Motor neuron (in vitro differentiated cells): ENCODE results near the gene WFIKKN1. TPM values are rescaled to one million over a fixed set of nuclear protein-coding genes. Genes with fewer than 3 reads are reported as not detected.
"Not testable (repeated sequence)": the region's sequence is repeated elsewhere in the genome, so short reads cannot be mapped to it uniquely, and the experiment has no call there.

Source experiments
- ATAC-seq, 8 experiments: fragments of 200-7000 bp; cut with Tn5 transposase; replicated peaks in 6 of 8; 2 replicates each; pipeline ENCODE4 v1.8.0; 2021; ENCODE audit warnings: mild to moderate bottlenecking in 8 of 8, moderate library complexity in 8 of 8
- H3K27ac ChIP-seq, 2 donors: fragments of 250-450 bp; sonication (Bioruptor Pico); 2 replicates each; pipeline ENCODE4 v1.9.0; 2021; ENCODE audit warnings: antibody characterized with exemption in 2 of 2, mild to moderate bottlenecking in 2 of 2, moderate library complexity in 1 of 2
- H3K4me1 ChIP-seq, 2 donors: fragments of 250-450 bp; sonication (Bioruptor Pico); replicated peaks in 1 of 2; 2 replicates each; pipeline ENCODE4 v1.6.1; 2021; ENCODE audit warnings: antibody characterized with exemption in 2 of 2, mild to moderate bottlenecking in 2 of 2, moderate library complexity in 1 of 2
- H3K4me3 ChIP-seq, 5 donors: fragments of 250-450 bp; sonication (Bioruptor Pico); 2 replicates each; pipeline ENCODE4 v1.9.0; 2021; ENCODE audit warnings: antibody characterized with exemption in 5 of 5, mild to moderate bottlenecking in 5 of 5, moderate library complexity in 4 of 5
- WGBS, 10 experiments: fragments of 450-650 bp; shearing (Covaris generic); methylation state at CpG; one replicate each; pipeline ENCODE4 v1.0.0; 2022; 5-methylcytosine and 5-hydroxymethylcytosine counted together
- in situ Hi-C, 9 experiments: fragments of 400-800 bp; cut with MboI; loops; one replicate each; pipeline ENCODE4 v1.15.0; 2021; ENCODE audit warnings: low sequenced_read_pairs in 9 of 9, low pct_unique_long_range_greater_than_20kb in 2 of 9; ENCODE audit not compliant: unreplicated experiment in 9 of 9
- total RNA-seq, 8 experiments: library from RNA; unstranded; fragments of 300-600 nt; gene quantifications; 2 replicates each; pipeline versions ENCODE4 v1.2.3 to v1.2.4, GENCODE V29; 2022

Gene WFIKKN1
- total RNA-seq, 8 experiments from 2014 or later = 0.14 to 9.0 (median 0.54) TPM

GRCh38 chr16:590188-590814 is 40.5 kb upstream of the WFIKKN1 start:
- peak overlapping the region; percentile 69 to 96 (median 90) for H3K4me3 ChIP-seq
- peak overlapping the region; percentile 57 to 99 for H3K27ac ChIP-seq
- in situ Hi-C loops = no loop called here
- WGBS, 10 experiments = 0% methylated on average over 1 to 2 of the region's 71 CpGs; no CpG with 5 or more reads in 6 of the 10 experiments
- ATAC-seq = peak in 3 of 8 experiments; percentile 5 to 8 (median 8)
- peaks cover 12 to 14% of the 10 kb centered on the region in 2 donors for H3K4me1 ChIP-seq

GRCh38 chr16:590815-591200 is 40.0 kb upstream of the WFIKKN1 start:
- H3K27ac ChIP-seq = peak overlapping the region in 1 of 2 donors; percentile 99
- H3K4me1 ChIP-seq = peaks cover 12 to 14% of the 10 kb centered on the region in 2 donors

DNA sequence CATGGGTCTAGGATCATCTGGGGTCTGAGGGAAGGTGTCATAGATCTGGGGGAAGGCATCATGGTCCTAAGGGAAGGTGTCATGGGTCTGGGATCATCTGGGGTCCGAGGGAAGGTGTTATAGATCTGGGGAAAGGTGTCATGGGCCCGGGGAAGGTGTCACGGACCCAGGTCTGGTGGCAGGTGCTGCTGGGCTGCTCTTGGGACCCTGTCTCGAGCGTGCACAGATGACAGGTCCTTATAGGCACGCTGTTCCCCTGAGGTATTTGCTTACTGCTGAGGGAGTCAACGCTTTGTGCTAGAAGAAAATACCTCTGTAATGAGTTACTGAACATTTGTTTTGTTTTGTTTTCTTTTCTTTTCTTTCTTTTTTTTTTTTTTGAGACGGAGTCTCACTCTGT is 39.6 kb upstream of the WFIKKN1 start:
- 73 to 100% (median 90%) methylated on average over 1 to 6 of the region's 8 CpGs; no CpG with 5 or more reads in 4 of the 10 experiments for WGBS, 10 experiments
- in situ Hi-C loops = no loop called here
- Histone ChIP-seq H3K27ac (no peak overlapping the region), H3K4me1 (peaks cover 12 to 14% of the 10 kb centered on the region in 2 donors), H3K4me3 (peak overlapping the region in 4 of 5 donors; percentile 86 to 96 (median 92))
- no peak for ATAC-seq

More at GRCh38 chr16:590815-591200, 40.0 kb upstream of the WFIKKN1 start:
- WGBS, 10 experiments = 0 to 100% (median 43%) methylated on average over 1 to 8 of the region's 10 CpGs; no CpG with 5 or more reads in 4 of the 10 experiments
- ATAC-seq = no peak
- in situ Hi-C loops = no loop called here
- peak overlapping the region; percentile 69 to 96 (median 90) for H3K4me3 ChIP-seq

DNA sequence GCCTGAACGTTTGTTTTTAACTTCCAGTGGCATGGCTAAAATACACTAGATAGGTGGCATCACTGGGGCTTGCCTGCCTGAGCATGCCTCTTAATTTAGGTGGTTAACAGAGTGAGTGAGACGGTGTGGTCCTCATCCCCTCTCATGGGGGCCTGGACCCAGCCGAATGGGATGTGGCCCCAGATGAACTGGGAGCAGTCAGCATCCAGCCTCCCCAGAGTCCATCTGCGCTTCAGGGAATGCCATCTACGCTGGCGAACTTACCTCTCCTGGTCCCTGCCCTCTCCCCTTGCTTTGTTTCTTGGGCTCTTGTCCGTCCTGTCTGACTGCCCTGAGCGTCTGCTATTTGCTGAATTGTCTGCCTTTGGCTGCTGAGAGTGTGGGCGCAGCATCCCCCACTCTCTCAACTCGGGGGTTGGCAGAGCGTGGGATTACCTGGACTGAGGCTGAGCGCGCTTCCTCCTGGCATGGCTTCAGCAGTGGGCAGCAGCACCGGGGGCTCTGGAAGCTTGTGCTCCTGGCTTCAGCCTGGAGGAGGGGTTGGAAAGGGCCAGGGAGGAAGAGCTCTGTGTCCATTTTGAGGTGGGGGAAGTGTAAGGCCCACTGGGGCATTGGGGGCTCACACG is 38.8 kb upstream of the WFIKKN1 start:
- no peak for ATAC-seq
- Histone ChIP-seq H3K4me1 (peaks cover 12 to 14% of the 10 kb centered on the region in 2 donors), H3K27ac (no peak overlapping the region), H3K4me3 (no peak overlapping the region)
- WGBS, 10 experiments = 60 to 100% (median 93%) methylated on average over 3 to 8 of the region's 15 CpGs; no CpG with 5 or more reads in 6 of the 10 experiments
- in situ Hi-C loops = no loop called here

- 83 to 100% (median 96%) methylated on average over 2 to 11 of the region's 24 CpGs; no CpG with 5 or more reads in 5 of the 10 experiments for WGBS, 10 experiments
- in situ Hi-C loops = no loop called here
- Histone ChIP-seq H3K4me3 (no peak overlapping the region), H3K27ac (no peak overlapping the region), H3K4me1 (peaks cover 11% of the 10 kb centered on the region in 2 donors)
- no peak for ATAC-seq
Observed at GRCh38 chr16:592518-593306, 38.1 kb upstream of the WFIKKN1 start.

DNA sequence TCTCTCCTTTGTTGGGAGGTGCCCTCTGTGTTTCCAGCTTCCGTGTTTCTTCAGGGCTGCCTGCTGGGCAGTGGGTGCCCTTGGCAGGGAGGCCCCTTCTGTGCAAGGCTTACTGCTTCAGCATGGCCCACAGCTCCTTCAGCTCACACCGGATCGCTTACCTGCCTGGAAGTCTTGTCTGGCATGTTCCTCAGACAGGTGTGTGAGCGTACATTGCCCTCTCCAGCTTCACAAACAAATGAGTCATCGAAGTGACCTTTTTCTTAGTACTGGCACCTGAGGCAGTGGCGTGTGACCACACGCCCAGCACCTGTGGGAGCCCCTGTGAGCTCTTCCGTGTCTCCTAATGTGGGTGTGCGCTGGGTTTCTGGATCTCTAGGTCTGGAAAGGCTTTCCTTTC is 37.4 kb upstream of the WFIKKN1 start:
- no peak for ATAC-seq
- no peak overlapping the region for H3K4me3 ChIP-seq
- H3K4me1 ChIP-seq = peaks cover 5% of the 10 kb centered on the region in 2 donors
- no peak overlapping the region for H3K27ac ChIP-seq
- in situ Hi-C loops = no loop called here
- 87 to 100% (median 99%) methylated on average over 2 to 6 of the region's 9 CpGs; no CpG with 5 or more reads in 2 of the 10 experiments for WGBS, 10 experiments

GRCh38 chr16:593807-594206 is 37.0 kb upstream of the WFIKKN1 start:
- H3K4me3 ChIP-seq = no peak overlapping the region

GRCh38 chr16:595094-595528 is 35.7 kb upstream of the WFIKKN1 start:
- Histone ChIP-seq H3K27ac (no peak overlapping the region), H3K4me1 (peaks cover 5% of the 10 kb centered on the region in 2 donors), H3K4me3 (no peak overlapping the region)
- 50% methylated on average over 2 of the region's 18 CpGs; no CpG with 5 or more reads in 9 of the 10 experiments for WGBS, 10 experiments
- in situ Hi-C loops = no loop called here
- ATAC-seq = no peak

More at GRCh38 chr16:593807-594206, 37.0 kb upstream of the WFIKKN1 start:
- Histone ChIP-seq H3K4me1 (peaks cover 5% of the 10 kb centered on the region in 2 donors), H3K27ac (no peak overlapping the region)
- ATAC-seq = no peak
- WGBS, 10 experiments = 70 to 100% (median 90%) methylated on average over 1 to 5 of the region's 16 CpGs; no CpG with 5 or more reads in 4 of the 10 experiments
- in situ Hi-C loops = no loop called here

GRCh38 chr16:595942-596735 is 34.6 kb upstream of the WFIKKN1 start:
- no peak overlapping the region for H3K4me3 ChIP-seq
- ATAC-seq = no peak
- H3K4me1 ChIP-seq = no peaks in the 10 kb centered on the region
- in situ Hi-C loops = no loop called here
- H3K27ac ChIP-seq = no peak overlapping the region
- WGBS, 10 experiments = 60 to 100% (median 83%) methylated on average over 1 to 22 of the region's 34 CpGs; no CpG with 5 or more reads in 4 of the 10 experiments

- no peak for ATAC-seq
- Histone ChIP-seq H3K4me1 (no peaks in the 10 kb centered on the region), H3K27ac (no peak overlapping the region), H3K4me3 (no peak overlapping the region)
- 95% methylated on average over 6 of the region's 12 CpGs; no CpG with 5 or more reads in 9 of the 10 experiments for WGBS, 10 experiments
- in situ Hi-C loops = no loop called here
Observed at GRCh38 chr16:596736-597060, 34.1 kb upstream of the WFIKKN1 start.

- WGBS, 10 experiments = 92 to 100% (median 100%) methylated on average over 1 to 5 of the region's 7 CpGs; no CpG with 5 or more reads in 3 of the 10 experiments
- in situ Hi-C loops, H3K4me3 ChIP-seq, H3K4me1 ChIP-seq, ATAC-seq, H3K27ac ChIP-seq: not testable (repeated sequence)
Observed at GRCh38 chr16:597655-598054, 33.1 kb upstream of the WFIKKN1 start.
